ENCODE results near the gene MSH3.
"Not testable (repeated sequence)": the region's sequence is repeated elsewhere in the genome, so short reads cannot be mapped to it uniquely, and the experiment has no call there.

Gene MSH3

GRCh38 chr5:80881726-80882125, 227.3 kb downstream of the MSH3 start:
- Mint-ChIP-seq H3K9me3 (no peaks in the 10 kb centered on the region), H3K4me1 (no peaks in the 10 kb centered on the region), H3K27ac (no peak overlapping the region), H3K4me3 (no peak overlapping the region), H3K36me3 (peaks cover 43% of the 10 kb centered on the region), H3K27me3 (no peaks in the 10 kb centered on the region)
- ATAC-seq: no peak

- H3K36me3 Mint-ChIP-seq: peaks cover 43% of the 10 kb centered on the region
- ATAC-seq, H3K27me3 Mint-ChIP-seq, H3K27ac Mint-ChIP-seq, H3K4me1 Mint-ChIP-seq, H3K4me3 Mint-ChIP-seq, H3K9me3 Mint-ChIP-seq: not testable (repeated sequence)
These were observed 228.9 kb downstream of the MSH3 start for GRCh38 chr5:80883390-80883789.

- no peak for ATAC-seq
- H3K27ac Mint-ChIP-seq: no peak overlapping the region
- no peaks in the 10 kb centered on the region for H3K9me3 Mint-ChIP-seq
- no peaks in the 10 kb centered on the region for H3K4me1 Mint-ChIP-seq
- peaks cover 46% of the 10 kb centered on the region for H3K36me3 Mint-ChIP-seq
- H3K4me3 Mint-ChIP-seq: no peak overlapping the region
- H3K27me3 Mint-ChIP-seq: no peaks in the 10 kb centered on the region
These were observed 229.8 kb downstream of the MSH3 start for GRCh38 chr5:80884086-80884813.

- peaks cover 51% of the 10 kb centered on the region for H3K36me3 Mint-ChIP-seq
- no peaks in the 10 kb centered on the region for H3K27me3 Mint-ChIP-seq
- H3K27ac Mint-ChIP-seq: no peak overlapping the region
- no peaks in the 10 kb centered on the region for H3K9me3 Mint-ChIP-seq
- ATAC-seq: no peak
- no peak overlapping the region for H3K4me3 Mint-ChIP-seq
- no peaks in the 10 kb centered on the region for H3K4me1 Mint-ChIP-seq
These were observed 230.5 kb downstream of the MSH3 start for GRCh38 chr5:80884929-80885328.

- no peak overlapping the region for H3K27ac Mint-ChIP-seq
- no peaks in the 10 kb centered on the region for H3K9me3 Mint-ChIP-seq
- H3K27me3 Mint-ChIP-seq: no peaks in the 10 kb centered on the region
- no peak overlapping the region for H3K4me3 Mint-ChIP-seq
- peaks cover 51% of the 10 kb centered on the region for H3K36me3 Mint-ChIP-seq
- H3K4me1 Mint-ChIP-seq: no peaks in the 10 kb centered on the region
- no peak for ATAC-seq
These were observed 231.0 kb downstream of the MSH3 start for GRCh38 chr5:80885396-80886000.

GRCh38 chr5:80894083-80894482, 239.6 kb downstream of the MSH3 start:
- no peak overlapping the region for H3K27ac Mint-ChIP-seq
- no peaks in the 10 kb centered on the region for H3K27me3 Mint-ChIP-seq
- ATAC-seq: no peak
- H3K4me1 Mint-ChIP-seq: no peaks in the 10 kb centered on the region
- H3K4me3 Mint-ChIP-seq: no peak overlapping the region
- H3K36me3 Mint-ChIP-seq: peaks cover 26% of the 10 kb centered on the region
- H3K9me3 Mint-ChIP-seq: no peaks in the 10 kb centered on the region

- ATAC-seq: no peak
- Mint-ChIP-seq H3K36me3 (peaks cover 26% of the 10 kb centered on the region), H3K27ac (no peak overlapping the region), H3K27me3 (no peaks in the 10 kb centered on the region), H3K9me3 (no peaks in the 10 kb centered on the region), H3K4me3 (no peak overlapping the region), H3K4me1 (no peaks in the 10 kb centered on the region)
These were observed 241.1 kb downstream of the MSH3 start for GRCh38 chr5:80895523-80895922.

- not testable (repeated sequence) for H3K9me3 Mint-ChIP-seq, H3K27ac Mint-ChIP-seq, H3K4me3 Mint-ChIP-seq, H3K27me3 Mint-ChIP-seq, ATAC-seq, H3K4me1 Mint-ChIP-seq
- peaks cover 37% of the 10 kb centered on the region for H3K36me3 Mint-ChIP-seq
These were observed 248.2 kb downstream of the MSH3 start for GRCh38 chr5:80902624-80903023.

GRCh38 chr5:80904533-80905187, 250.2 kb downstream of the MSH3 start:
- Mint-ChIP-seq H3K4me1 (peaks cover 7% of the 10 kb centered on the region), H3K27me3 (no peaks in the 10 kb centered on the region), H3K4me3 (no peak overlapping the region), H3K9me3 (peaks cover 7% of the 10 kb centered on the region), H3K27ac (no peak overlapping the region), H3K36me3 (peaks cover 30% of the 10 kb centered on the region)
- ATAC-seq: no peak

GRCh38 chr5:80905405-80905804, 251.0 kb downstream of the MSH3 start:
- H3K27me3 Mint-ChIP-seq: no peaks in the 10 kb centered on the region
- peaks cover 25% of the 10 kb centered on the region for H3K36me3 Mint-ChIP-seq

GRCh38 chr5:80912479-80912878, 258.0 kb downstream of the MSH3 start:
- no peak overlapping the region for H3K27ac Mint-ChIP-seq
- ATAC-seq: no peak
- H3K36me3 Mint-ChIP-seq: peaks cover 10% of the 10 kb centered on the region
- H3K4me1 Mint-ChIP-seq: no peaks in the 10 kb centered on the region
- H3K4me3 Mint-ChIP-seq: no peak overlapping the region
- peaks cover 4% of the 10 kb centered on the region for H3K9me3 Mint-ChIP-seq
- no peaks in the 10 kb centered on the region for H3K27me3 Mint-ChIP-seq

More at GRCh38 chr5:80905405-80905804, 251.0 kb downstream of the MSH3 start:
- Mint-ChIP-seq H3K4me1 (peaks cover 7% of the 10 kb centered on the region), H3K27ac (no peak overlapping the region), H3K4me3 (no peak overlapping the region), H3K9me3 (peaks cover 7% of the 10 kb centered on the region)
- no peak for ATAC-seq

GRCh38 chr5:80915716-80916115, 261.3 kb downstream of the MSH3 start:
- H3K9me3 Mint-ChIP-seq: peaks cover 4% of the 10 kb centered on the region
- H3K4me1 Mint-ChIP-seq: no peaks in the 10 kb centered on the region
- H3K27me3 Mint-ChIP-seq: no peaks in the 10 kb centered on the region
- ATAC-seq: no peak
- no peak overlapping the region for H3K4me3 Mint-ChIP-seq
- H3K36me3 Mint-ChIP-seq: peaks cover 10% of the 10 kb centered on the region
- no peak overlapping the region for H3K27ac Mint-ChIP-seq

- no peak overlapping the region for H3K27ac Mint-ChIP-seq
- no peak for ATAC-seq
- H3K36me3 Mint-ChIP-seq: peaks cover 8% of the 10 kb centered on the region
- H3K9me3 Mint-ChIP-seq: peaks cover 4% of the 10 kb centered on the region
- no peak overlapping the region for H3K4me3 Mint-ChIP-seq
- H3K4me1 Mint-ChIP-seq: no peaks in the 10 kb centered on the region
- no peaks in the 10 kb centered on the region for H3K27me3 Mint-ChIP-seq
These were observed 262.2 kb downstream of the MSH3 start for GRCh38 chr5:80916676-80917075.

- no peak for ATAC-seq
- no peaks in the 10 kb centered on the region for H3K36me3 Mint-ChIP-seq
These were observed 263.2 kb downstream of the MSH3 start for GRCh38 chr5:80917631-80918030.

GRCh38 chr5:80919678-80920196, 265.3 kb downstream of the MSH3 start:
- Mint-ChIP-seq H3K4me3 (no peak overlapping the region), H3K4me1 (no peaks in the 10 kb centered on the region), H3K27me3 (no peaks in the 10 kb centered on the region), H3K27ac (no peak overlapping the region), H3K36me3 (no peaks in the 10 kb centered on the region), H3K9me3 (no peaks in the 10 kb centered on the region)
- no peak for ATAC-seq

More at GRCh38 chr5:80917631-80918030, 263.2 kb downstream of the MSH3 start:
- H3K9me3 Mint-ChIP-seq: no peaks in the 10 kb centered on the region
- H3K27me3 Mint-ChIP-seq: no peaks in the 10 kb centered on the region
- H3K4me3 Mint-ChIP-seq: no peak overlapping the region
- H3K4me1 Mint-ChIP-seq: no peaks in the 10 kb centered on the region
- no peak overlapping the region for H3K27ac Mint-ChIP-seq

GRCh38 chr5:80920333-80920732, 265.9 kb downstream of the MSH3 start:
- no peak for ATAC-seq
- Mint-ChIP-seq H3K4me3 (no peak overlapping the region), H3K4me1 (no peaks in the 10 kb centered on the region), H3K27ac (no peak overlapping the region), H3K36me3 (no peaks in the 10 kb centered on the region), H3K27me3 (no peaks in the 10 kb centered on the region), H3K9me3 (no peaks in the 10 kb centered on the region)
